Measurements from ENCODE around the gene RNF5. TPM values are rescaled to one million over a fixed set of nuclear protein-coding genes. Genes with fewer than 3 reads are reported as not detected.
"Not testable (repeated sequence)": the region's sequence is repeated elsewhere in the genome, so short reads cannot be mapped to it uniquely, and the experiment has no call there.

The RNF5 gene
- total RNA-seq, 2 experiments from 2014 or later = 60.8 to 63.8 TPM

- Mint-ChIP-seq H3K4me1 (ENCODE audit: low read depth) (peaks cover 62% of the 10 kb centered on the region), H3K27ac (peak overlapping the region; percentile 96), H3K4me3 (peak overlapping the region; percentile 85), H3K9me3 (no peaks in the 10 kb centered on the region), H3K36me3 (peaks cover 27% of the 10 kb centered on the region), H3K27me3 (no peaks in the 10 kb centered on the region)
- CTCF ChIA-PET = interaction anchor here (0.6 to 1.4 kb wide), 6 partner anchors 12 to 789 kb away, joined by 3 to 11 read pairs (median 6); partner anchors contain the start of genes GPSM3 and PBX2
- POLR2A ChIA-PET = interaction anchor here (0.6 to 4.9 kb wide), 4 partner anchors 10 to 540 kb away, joined by 3 to 57 read pairs (median 9); partner anchors contain the start of genes ATF6B, GPSM3 and PBX2
- intact Hi-C loops (cut with micrococcal nuclease) = loop anchor here (1.0 to 10.0 kb wide), 6 partner anchors 12 to 794 kb away; partner anchors contain the start of genes ATF6B, DXO, PBX2 and PPT2
- no peak for DNase-seq
Observed at GRCh38 chr6:32178547-32179440, 589 bp downstream of the RNF5 start.

GRCh38 chr6:32179766-32180405, 1.7 kb downstream of the RNF5 start:
- intact Hi-C loops (cut with micrococcal nuclease) = loop anchor here (5.0 to 10.0 kb wide), 2 partner anchors 205 to 792 kb away; partner anchors contain the start of gene DXO
- no peak for DNase-seq
- ChIA-PET POLR2A (interaction anchor here (1.8 to 4.9 kb wide), 3 partner anchors 9 to 52 kb away, joined by 9 to 57 read pairs (median 9); partner anchors contain the start of genes ATF6B, GPSM3 and PBX2), CTCF (interaction anchor here (1.3 to 1.4 kb wide), 3 partner anchors 11 to 15 kb away, joined by 6 to 11 read pairs (median 7); partner anchors contain the start of genes GPSM3 and PBX2)
- peak overlapping the region; percentile 96 for H3K27ac Mint-ChIP-seq
- no peaks in the 10 kb centered on the region for H3K27me3 Mint-ChIP-seq
- H3K4me3 Mint-ChIP-seq = peak overlapping the region; percentile 85
- H3K36me3 Mint-ChIP-seq = peaks cover 27% of the 10 kb centered on the region
- H3K9me3 Mint-ChIP-seq = no peaks in the 10 kb centered on the region
- H3K4me1 Mint-ChIP-seq (ENCODE audit: low read depth) = peaks cover 58% of the 10 kb centered on the region

- H3K27me3 Mint-ChIP-seq = no peaks in the 10 kb centered on the region
- peak overlapping the region; percentile 15 for H3K27ac Mint-ChIP-seq
- ChIA-PET POLR2A (no interaction called here), CTCF (no interaction called here)
- intact Hi-C loops (cut with micrococcal nuclease) = no loop called here
- peaks cover 34% of the 10 kb centered on the region for H3K36me3 Mint-ChIP-seq
- peaks cover 62% of the 10 kb centered on the region for H3K4me1 Mint-ChIP-seq (ENCODE audit: low read depth)
- no peaks in the 10 kb centered on the region for H3K9me3 Mint-ChIP-seq
- H3K4me3 Mint-ChIP-seq = no peak overlapping the region
- no peak for DNase-seq
Observed at GRCh38 chr6:32181148-32181702, 3.0 kb downstream of the RNF5 start.

- peaks cover 62% of the 10 kb centered on the region for H3K4me1 Mint-ChIP-seq (ENCODE audit: low read depth)
- H3K36me3 Mint-ChIP-seq = peaks cover 42% of the 10 kb centered on the region
- intact Hi-C loops (cut with micrococcal nuclease) = no loop called here
- POLR2A ChIA-PET = no interaction called here
- H3K4me3 Mint-ChIP-seq = no peak overlapping the region
- no peak for DNase-seq
- no peaks in the 10 kb centered on the region for H3K27me3 Mint-ChIP-seq
- H3K27ac Mint-ChIP-seq = peak overlapping the region; percentile 67
- H3K9me3 Mint-ChIP-seq = no peaks in the 10 kb centered on the region
- CTCF ChIA-PET = interaction anchor here (1.2 kb wide), 1 partner anchor 53 kb away, joined by 3 read pairs; no protein-coding TSS in a partner anchor
Observed at GRCh38 chr6:32181915-32182529, 3.8 kb downstream of the RNF5 start.

- intact Hi-C loops (cut with micrococcal nuclease) = no loop called here
- ChIA-PET CTCF (interaction anchor here (1.2 kb wide), 1 partner anchor 54 kb away, joined by 3 read pairs; no protein-coding TSS in a partner anchor), POLR2A (no interaction called here)
- no peak overlapping the region for H3K4me3 Mint-ChIP-seq
- no peaks in the 10 kb centered on the region for H3K9me3 Mint-ChIP-seq
- H3K27ac Mint-ChIP-seq = peak overlapping the region; percentile 67
- H3K27me3 Mint-ChIP-seq = no peaks in the 10 kb centered on the region
- no peak for DNase-seq
- H3K4me1 Mint-ChIP-seq (ENCODE audit: low read depth) = peaks cover 66% of the 10 kb centered on the region
- peaks cover 48% of the 10 kb centered on the region for H3K36me3 Mint-ChIP-seq
Observed at GRCh38 chr6:32182555-32182981, 4.4 kb downstream of the RNF5 start.

GRCh38 chr6:32183030-32183429, 4.8 kb downstream of the RNF5 start:
- POLR2A ChIA-PET = no interaction called here
- intact Hi-C loops (cut with micrococcal nuclease) = no loop called here
- Mint-ChIP-seq H3K36me3 (peaks cover 50% of the 10 kb centered on the region), H3K27ac (peak overlapping the region; percentile 67), H3K9me3 (no peaks in the 10 kb centered on the region), H3K4me1 (ENCODE audit: low read depth) (peaks cover 70% of the 10 kb centered on the region), H3K27me3 (no peaks in the 10 kb centered on the region), H3K4me3 (no peak overlapping the region)
- DNase-seq = no peak
- CTCF ChIA-PET = interaction anchor here (1.2 kb wide), 1 partner anchor 54 kb away, joined by 3 read pairs; no protein-coding TSS in a partner anchor

- H3K27ac Mint-ChIP-seq = peak overlapping the region; percentile 42
- POLR2A ChIA-PET = no interaction called here
- no peaks in the 10 kb centered on the region for H3K27me3 Mint-ChIP-seq
- H3K9me3 Mint-ChIP-seq = no peaks in the 10 kb centered on the region
- H3K4me1 Mint-ChIP-seq (ENCODE audit: low read depth) = peaks cover 75% of the 10 kb centered on the region
- CTCF ChIA-PET = no interaction called here
- peaks cover 53% of the 10 kb centered on the region for H3K36me3 Mint-ChIP-seq
- intact Hi-C loops (cut with micrococcal nuclease) = no loop called here
- H3K4me3 Mint-ChIP-seq = no peak overlapping the region
- DNase-seq = no peak
Observed at GRCh38 chr6:32183483-32184083, 5.4 kb downstream of the RNF5 start.

GRCh38 chr6:32184084-32184640, 6.0 kb downstream of the RNF5 start, which contains the start of gene AGER:
AGER (minus strand) TSS chr6:32184253; CDS start chr6:32184222, 31 bp downstream.
- no peak for DNase-seq
- ChIA-PET CTCF (no interaction called here), POLR2A (no interaction called here)
- Mint-ChIP-seq H3K36me3 (peaks cover 56% of the 10 kb centered on the region), H3K4me1 (ENCODE audit: low read depth) (peaks cover 75% of the 10 kb centered on the region), H3K9me3 (no peaks in the 10 kb centered on the region), H3K4me3 (no peak within 1 kb of the TSS), H3K27me3 (no peaks in the 10 kb centered on the region), H3K27ac (peak within 1 kb of the TSS; percentile 67)
- intact Hi-C loops (cut with micrococcal nuclease) = no loop called here

- ChIA-PET POLR2A (interaction anchor here (0.6 to 8.5 kb wide), 2 partner anchors 8 to 88 kb away, joined by 7 to 57 read pairs; partner anchors contain the start of genes AGPAT1 and RNF5), CTCF (interaction anchor here (0.6 to 1.9 kb wide), 2 partner anchors 10 to 108 kb away, joined by 4 to 9 read pairs; no protein-coding TSS in a partner anchor)
- H3K4me1 Mint-ChIP-seq (ENCODE audit: low read depth) = peaks cover 61% of the 10 kb centered on the region
- peaks cover 53% of the 10 kb centered on the region for H3K36me3 Mint-ChIP-seq
- H3K9me3 Mint-ChIP-seq; intact Hi-C loops (cut with micrococcal nuclease); H3K27me3 Mint-ChIP-seq: not testable (repeated sequence)
- peak overlapping the region; percentile 86 for H3K27ac Mint-ChIP-seq
- peak overlapping the region; percentile 34 for H3K4me3 Mint-ChIP-seq
- DNase-seq = peak; percentile 84
Observed at GRCh38 chr6:32185681-32186131, 7.5 kb downstream of the RNF5 start.

- H3K36me3 Mint-ChIP-seq = peaks cover 54% of the 10 kb centered on the region
- DNase-seq; H3K4me3 Mint-ChIP-seq; intact Hi-C loops (cut with micrococcal nuclease); H3K9me3 Mint-ChIP-seq; H3K27me3 Mint-ChIP-seq: not testable (repeated sequence)
- CTCF ChIA-PET = interaction anchor here (0.6 to 1.9 kb wide), 2 partner anchors 9 to 108 kb away, joined by 4 to 9 read pairs; no protein-coding TSS in a partner anchor
- H3K4me1 Mint-ChIP-seq (ENCODE audit: low read depth) = peaks cover 56% of the 10 kb centered on the region
- peak overlapping the region; percentile 86 for H3K27ac Mint-ChIP-seq
- POLR2A ChIA-PET = interaction anchor here (0.6 to 8.5 kb wide), 2 partner anchors 8 to 89 kb away, joined by 7 to 57 read pairs; partner anchors contain the start of genes AGPAT1 and RNF5
Observed at GRCh38 chr6:32186151-32186840, 8.1 kb downstream of the RNF5 start.

All from activated CD4-positive, alpha-beta memory T cell treated with anti-CD3 and anti-CD28 coated beads for 36 hours (primary cell).